Suprapubic skin (tissue), 4 donors: ENCODE results near the gene TPCN2.

Experiments used
- CTCF ChIP-seq, 2 donors: fragments of 200-600 bp in 1 of 2; fragments of 450-650 bp in 1 of 2; sonication (generic) in 1 of 2; IDR thresholded peaks; one replicate each; pipeline ENCODE4 v1.5.1; 2016 to 2019; ENCODE audit warnings: antibody characterized with exemption in 2 of 2, mild to moderate bottlenecking in 1 of 2, moderate library complexity in 1 of 2
- EP300 ChIP-seq: sonication (generic); formaldehyde crosslinking; IDR thresholded peaks from one replicate; pipeline ENCODE4 v1.6.1; 2017; ENCODE audit warnings: antibody characterized with exemption
- POLR2A ChIP-seq, 2 donors: fragments of 450-650 bp; IDR thresholded peaks; one replicate each; pipeline ENCODE4 v1.6.1; 2017; ENCODE audit warnings: antibody characterized with exemption in 2 of 2, mild to moderate bottlenecking in 2 of 2, moderate library complexity in 2 of 2
- POLR2AphosphoS5 ChIP-seq, 3 donors: sonication (generic); formaldehyde crosslinking; IDR thresholded peaks; one replicate each; pipeline ENCODE4 v1.6.1; 2017; ENCODE audit warnings: antibody characterized with exemption in 3 of 3

GRCh38 chr11:69035150-69035945 is 13.4 kb upstream of the TPCN2 start:
- TF ChIP-seq POLR2A (IDR thresholded peaks at IDR 0.05), result no peak
- no peak for TF ChIP-seq EP300
- TF ChIP-seq CTCF (IDR thresholded peaks at IDR 0.05), result no peak
- no peak for TF ChIP-seq POLR2AphosphoS5 (IDR thresholded peaks at IDR 0.05)
